GM19452 (cell line): ENCODE results near the gene ZNF443.
"Not testable (repeated sequence)": the region's sequence is repeated elsewhere in the genome, so short reads cannot be mapped to it uniquely, and the experiment has no call there.

Experiments used
- ATAC-seq: cut with Tn5 transposase; IDR thresholded peaks from one replicate; pipeline ENCODE4 v1.9.1; 2021; ENCODE audit not compliant: unreplicated experiment

ZNF443 gene

DNA sequence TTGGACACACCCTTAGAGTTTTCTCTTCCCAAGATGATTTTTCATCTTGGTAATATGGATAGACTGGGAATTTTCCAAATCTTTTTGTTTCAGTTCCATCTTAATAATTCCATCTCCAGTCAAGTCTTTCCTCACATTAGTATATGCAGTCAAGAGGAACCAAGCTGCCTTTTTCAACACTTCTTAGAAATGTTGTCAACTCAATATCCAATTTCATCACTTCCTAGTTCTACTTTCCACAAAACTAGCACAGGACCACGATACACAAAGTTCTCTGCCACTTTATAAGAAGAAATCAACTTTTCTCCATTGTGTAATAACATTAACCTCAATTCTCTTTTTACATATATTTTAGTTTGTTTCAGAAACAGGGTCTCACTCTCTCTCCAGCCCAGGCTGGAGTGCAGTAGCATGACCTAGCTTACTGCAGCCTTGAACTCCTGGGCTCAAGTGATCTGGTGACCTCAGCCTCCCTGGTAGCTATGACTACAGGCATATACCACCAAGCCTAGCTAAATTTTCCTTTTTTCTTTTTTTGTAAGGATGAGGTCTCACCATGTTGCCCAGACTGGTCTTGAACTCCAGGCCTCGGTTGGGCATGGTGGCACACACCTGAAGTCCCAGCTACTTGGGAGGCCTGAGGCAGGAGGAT is 15.5 kb downstream of the ZNF443 start:
- ATAC-seq = no peak

DNA sequence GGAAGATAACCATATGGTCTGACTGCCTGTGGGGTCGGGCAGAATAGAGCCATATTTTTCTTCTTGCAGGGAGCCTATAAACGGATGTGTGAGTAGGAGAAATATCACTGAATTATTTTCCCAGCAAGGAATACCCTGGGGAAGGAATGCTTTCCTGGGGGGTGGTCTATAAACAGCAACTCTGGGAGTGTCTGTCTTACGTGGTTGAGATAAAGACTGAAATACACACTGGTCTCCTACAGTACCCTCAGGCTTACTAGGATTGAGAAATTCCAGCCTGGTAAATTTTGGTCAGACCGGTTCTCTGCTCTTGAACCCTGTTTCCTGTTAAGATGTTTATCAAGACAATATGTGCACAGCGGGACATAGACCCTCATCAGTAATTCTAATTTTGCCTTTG is 23.5 kb downstream of the ZNF443 start:
- not testable (repeated sequence) for ATAC-seq

DNA sequence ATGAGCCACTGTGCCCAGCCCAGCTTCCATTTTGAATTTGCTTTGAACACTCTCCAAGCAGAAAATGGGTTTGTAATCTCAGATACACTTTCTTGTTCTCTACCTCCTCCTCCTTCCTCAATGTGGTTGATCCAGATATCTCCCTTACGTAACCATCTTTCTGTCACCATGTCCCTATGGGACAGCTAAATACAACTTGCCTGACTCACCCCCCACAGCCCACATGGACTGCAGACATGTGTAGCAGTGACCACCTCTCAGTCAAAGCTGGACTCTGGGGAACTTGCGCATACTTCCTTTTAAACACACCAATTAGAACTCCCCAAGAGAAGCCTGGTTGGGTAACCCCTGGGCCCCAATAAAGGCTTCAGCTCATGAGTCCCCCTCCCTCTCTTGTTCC is 28.9 kb downstream of the ZNF443 start:
- no peak for ATAC-seq

DNA sequence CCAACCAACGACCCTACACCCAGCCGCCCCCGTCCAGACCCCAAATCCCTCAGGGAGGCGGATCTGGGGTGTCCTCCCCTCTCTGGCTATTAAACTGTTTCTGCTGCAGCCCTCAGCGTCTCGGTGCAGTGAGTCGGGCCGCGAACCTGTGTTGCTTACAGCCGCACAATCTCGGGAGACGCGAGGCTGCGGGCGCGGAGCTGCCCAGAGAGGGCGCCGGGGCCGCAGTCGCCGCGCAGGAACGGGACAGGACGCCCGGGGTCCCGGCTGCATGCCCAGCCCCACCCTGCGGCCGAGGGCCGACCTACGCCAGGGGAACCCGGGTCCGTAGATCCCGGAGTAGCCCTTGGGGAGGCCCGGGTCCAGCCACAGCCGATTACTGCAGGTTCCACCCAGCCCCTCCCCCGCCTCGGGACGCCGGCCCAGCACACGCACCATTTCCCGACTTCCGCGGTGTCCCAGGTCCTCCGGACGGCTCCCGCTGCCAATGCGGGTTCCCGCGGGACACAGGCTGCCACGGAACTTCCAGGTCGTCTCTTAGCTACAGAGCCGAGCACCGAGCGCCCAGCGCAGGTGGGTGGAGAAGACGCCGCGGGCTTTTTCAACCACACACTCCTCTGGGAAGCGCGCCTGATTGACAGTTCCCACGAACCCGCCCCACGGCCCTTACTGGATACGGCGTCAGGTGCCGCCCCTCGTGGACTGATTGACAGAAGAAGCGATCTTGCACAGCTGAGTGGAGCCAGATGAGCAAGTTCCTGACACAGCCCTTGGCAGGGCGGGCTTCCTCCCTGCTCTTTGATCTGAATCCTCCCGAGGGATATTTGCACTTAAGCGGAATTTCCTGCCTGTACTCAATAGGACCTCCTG is 40.0 kb downstream of the ZNF443 start, which contains the start of gene ZNF799:
ZNF799 (minus strand) TSS at position 639 of the 870 bp plus-strand sequence; CDS start at position 438, 201 bp downstream.
- peak; percentile 87 for ATAC-seq

DNA sequence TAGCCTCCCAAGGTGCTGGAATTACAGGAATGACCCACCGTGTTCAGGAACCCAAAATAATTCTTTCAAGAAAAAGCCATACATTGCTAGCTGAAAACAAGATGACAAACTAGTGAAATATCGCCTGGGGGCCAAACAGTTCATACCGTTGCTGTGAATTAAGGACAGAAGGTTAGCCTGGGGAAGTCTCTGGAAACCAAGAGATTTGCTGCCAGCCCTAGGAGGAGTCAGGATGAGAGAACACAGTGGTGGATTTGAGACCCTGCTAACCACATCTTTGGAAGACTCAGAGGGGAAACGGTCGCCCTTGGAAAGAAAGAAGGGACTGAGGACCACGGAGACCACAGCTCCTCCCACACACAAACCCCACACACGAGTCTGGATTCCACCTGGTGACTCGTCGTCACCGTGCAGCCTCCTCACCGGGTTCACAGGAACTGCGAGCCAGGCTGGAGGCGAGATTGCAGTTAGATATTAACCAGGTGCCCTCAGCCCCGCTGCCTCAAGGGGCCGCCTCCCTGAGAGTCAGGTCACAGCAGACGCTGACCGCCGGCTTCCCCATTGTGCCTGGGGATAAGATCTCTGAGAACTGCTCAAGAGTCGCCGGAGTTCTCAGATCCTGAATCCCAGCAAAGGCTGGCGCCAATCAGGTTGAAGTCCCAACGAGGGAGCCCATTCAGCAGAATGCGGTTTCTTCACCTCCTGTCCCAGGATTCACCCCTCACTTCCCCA is 40.8 kb downstream of the ZNF443 start:
- ATAC-seq = peak; percentile 49

DNA sequence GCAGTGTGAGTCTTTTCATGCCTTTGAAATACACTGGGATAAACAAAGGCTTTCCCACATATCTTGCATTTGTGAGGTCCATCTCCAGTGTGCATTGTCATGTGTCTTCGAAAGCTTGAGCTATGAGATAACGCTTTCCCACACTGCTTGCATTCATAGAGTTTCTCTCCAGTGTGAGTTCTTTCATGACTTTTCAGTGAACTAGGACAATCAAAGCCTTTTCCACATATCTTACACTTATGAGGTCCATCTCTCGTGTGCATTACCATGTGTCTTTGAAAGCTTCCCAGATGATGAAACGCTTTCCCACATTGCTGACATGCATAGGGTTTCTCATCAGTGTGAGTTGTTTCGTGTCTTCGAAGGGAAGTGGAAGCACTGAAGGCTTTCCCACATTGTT is 49.7 kb downstream of the ZNF443 start:
- ATAC-seq = not testable (repeated sequence)

DNA sequence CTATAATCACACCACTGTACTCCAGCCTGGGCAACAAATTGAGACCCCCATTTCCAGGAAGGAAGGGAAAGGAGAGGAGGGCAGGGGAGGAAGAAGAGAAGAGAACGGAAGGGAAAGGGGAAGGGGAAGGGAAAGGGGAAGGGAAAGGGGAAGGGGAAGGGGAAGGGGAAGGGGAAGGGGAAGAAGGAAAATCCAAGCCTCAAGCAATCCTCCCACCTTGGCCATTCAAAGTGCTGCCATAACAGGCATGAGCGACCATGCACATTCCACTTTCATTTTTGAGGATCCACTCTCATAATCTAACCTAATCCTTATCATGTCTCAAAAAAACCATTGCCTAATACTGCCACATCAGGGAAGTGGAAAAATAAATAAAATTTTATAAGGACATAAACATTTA is 54.5 kb downstream of the ZNF443 start:
- ATAC-seq = not testable (repeated sequence)

DNA sequence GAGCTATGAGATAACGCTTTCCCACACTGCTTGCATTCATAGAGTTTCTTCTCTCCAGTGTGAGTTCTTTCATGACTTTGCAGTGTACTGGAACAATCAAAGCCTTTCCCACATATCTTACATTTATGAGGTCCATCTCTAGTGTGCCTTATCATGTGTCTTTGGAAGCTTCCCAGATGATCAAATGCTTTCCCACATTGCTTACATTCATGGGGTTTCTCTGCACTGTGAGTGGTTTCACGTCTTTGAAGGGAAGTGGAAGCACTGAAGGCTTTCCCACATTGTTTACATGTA is 60.4 kb downstream of the ZNF443 start:
- no peak for ATAC-seq

DNA sequence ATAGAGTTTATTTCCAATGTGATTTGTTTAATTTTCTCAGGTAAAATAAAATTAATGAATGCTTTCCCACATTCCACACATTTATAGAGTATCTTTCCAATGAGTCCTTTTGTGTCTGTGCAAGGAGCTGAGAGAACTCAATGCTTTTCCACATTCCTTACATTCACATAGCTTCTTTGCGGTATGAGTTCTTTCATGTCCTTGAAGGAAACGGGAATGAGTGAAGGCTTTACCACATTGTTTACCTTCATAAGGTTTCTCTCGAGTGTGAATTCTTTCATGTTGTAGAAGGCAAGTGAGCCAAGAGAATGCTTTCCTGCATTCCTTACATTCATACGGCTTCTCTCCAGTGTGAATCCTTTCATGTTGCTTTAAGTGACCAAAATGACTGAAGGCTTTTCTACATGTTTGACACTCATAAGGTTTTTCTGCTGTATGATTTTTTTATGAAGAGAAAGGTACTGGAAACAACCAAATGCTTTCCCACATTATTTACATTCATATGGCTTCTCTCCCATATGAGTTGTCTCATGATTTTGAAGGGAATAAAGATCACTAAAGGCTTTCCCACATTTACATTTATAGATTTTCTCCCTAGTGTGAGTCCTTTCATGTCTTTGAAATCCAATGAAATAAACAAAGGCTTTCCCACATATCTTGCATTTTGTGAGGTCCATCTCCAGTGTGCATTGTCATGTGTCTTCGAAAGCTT is 60.9 kb downstream of the ZNF443 start:
- ATAC-seq = no peak
